ENCODE results near the gene IRF9. TPM values are rescaled to one million over a fixed set of nuclear protein-coding genes. Genes with fewer than 3 reads are reported as not detected.

Gene IRF9, protein sequence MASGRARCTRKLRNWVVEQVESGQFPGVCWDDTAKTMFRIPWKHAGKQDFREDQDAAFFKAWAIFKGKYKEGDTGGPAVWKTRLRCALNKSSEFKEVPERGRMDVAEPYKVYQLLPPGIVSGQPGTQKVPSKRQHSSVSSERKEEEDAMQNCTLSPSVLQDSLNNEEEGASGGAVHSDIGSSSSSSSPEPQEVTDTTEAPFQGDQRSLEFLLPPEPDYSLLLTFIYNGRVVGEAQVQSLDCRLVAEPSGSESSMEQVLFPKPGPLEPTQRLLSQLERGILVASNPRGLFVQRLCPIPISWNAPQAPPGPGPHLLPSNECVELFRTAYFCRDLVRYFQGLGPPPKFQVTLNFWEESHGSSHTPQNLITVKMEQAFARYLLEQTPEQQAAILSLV
- total RNA-seq (2012; rRNA removed), result 29.7 and 34.6 TPM in 2 replicates
- polyA plus RNA-seq (2012; rRNA removed), result 23.2 and 25.6 TPM in 2 replicates
- 12.2 and 15.5 TPM in 2 replicates for polyA plus RNA-seq (2012; cell fraction: cytosol; rRNA removed)
- 67.1 and 86.7 TPM in 2 replicates for polyA plus RNA-seq (2012; cell fraction: nucleus; rRNA removed; ENCODE audit: low replicate concordance)
- percentile 65 among the genes with signal in this experiment for Bru-seq, nascent RNA
- percentile 58 among the genes with signal in this experiment for BruChase-seq, experiment 1, labeled RNA remaining after a 6-hour chase
- percentile 50 among the genes with signal in this experiment for BruChase-seq, experiment 2, labeled RNA remaining after a 2-hour chase
- long read RNA-seq, transcript IRF9-202 (9 exons, 1,838 nt), result major isoform, 25 of 37 reads
- long read RNA-seq, partial matches to known transcripts, result 4 of 37 reads
- long read RNA-seq, other reads (novel, unspliced or antisense), result 4 of 37 reads

DNA sequence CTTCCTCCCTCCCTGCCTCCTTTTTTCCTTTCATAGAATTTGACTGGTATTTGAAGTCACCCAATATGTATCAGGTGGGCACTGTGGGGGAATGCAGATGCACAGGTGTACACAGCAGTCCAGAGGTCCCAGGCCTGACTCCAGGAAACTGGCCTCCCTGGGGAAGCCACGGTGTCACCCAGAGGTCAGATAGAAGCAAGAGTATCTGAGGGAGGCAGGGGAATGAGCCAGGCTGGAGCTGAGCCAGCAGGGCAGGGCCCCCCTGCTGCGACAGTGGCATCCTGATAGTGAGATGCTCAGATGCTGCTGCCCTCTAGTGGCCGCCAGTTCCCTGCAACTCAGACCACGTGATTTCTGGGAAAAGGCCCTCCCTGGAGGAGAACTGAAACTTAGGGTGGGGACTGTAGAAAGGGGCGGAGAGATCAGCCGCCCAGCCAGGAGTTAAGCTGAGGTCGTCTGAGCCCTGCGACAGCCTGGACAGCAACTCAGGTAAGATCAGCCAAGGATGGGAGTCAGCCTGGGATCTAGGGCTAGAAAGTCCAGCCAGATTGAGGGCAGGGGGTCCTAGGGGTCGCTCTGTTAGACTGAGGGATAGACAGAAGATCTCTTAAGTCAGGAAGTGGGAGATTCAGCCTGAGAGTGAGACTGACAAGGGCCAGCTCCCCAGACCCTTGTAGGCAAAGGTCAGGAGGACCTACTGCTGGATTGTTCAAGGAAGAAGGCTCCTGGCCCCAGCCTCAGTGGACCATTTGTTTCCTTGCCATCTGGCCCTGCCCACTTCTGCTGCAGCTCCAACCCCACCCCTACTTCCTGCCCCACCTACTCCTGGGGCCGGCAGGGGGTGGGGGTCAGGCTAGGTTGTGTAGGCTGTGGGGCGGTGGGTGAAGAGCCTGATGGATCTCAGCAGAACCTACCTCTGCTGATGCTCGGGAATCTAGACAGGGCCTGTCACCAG is at the start of gene IRF9:
TSS of gene IRF9 (plus strand) at position 416 of the 955 bp plus-strand sequence. CDS start 880 bp downstream, outside the sequence.
- ATAC-seq (ENCODE audit: low read depth) (peak; percentile 95), DNase-seq (peak; percentile 91)
- H3K23ac ChIP-seq (ENCODE audit: low read depth, low read length), result peak within 1 kb of the TSS; percentile 93
- H2BK5ac ChIP-seq (ENCODE audit: low read depth, low read length, poor library complexity, severe bottlenecking), result peak within 1 kb of the TSS; percentile 80
- peak within 1 kb of the TSS; percentile 99 for H2AK9ac ChIP-seq (replicated peaks; ENCODE audit: low read depth, low read length, poor library complexity)
- H3K9ac ChIP-seq (ENCODE audit: low read depth, low read length), result peak within 1 kb of the TSS; percentile 88
- peak within 1 kb of the TSS; percentile 67; the same call in 2 of the 3 replicates for H2BK15ac ChIP-seq (ENCODE audit: low read depth, low read length)
- peak within 1 kb of the TSS; percentile 95 for H3K4ac ChIP-seq (ENCODE audit: low read depth, low read length)
- H3K27ac ChIP-seq (ENCODE audit: insufficient read depth, low read length), result peak within 1 kb of the TSS; percentile 78
- H4K91ac ChIP-seq (ENCODE audit: insufficient read depth, low read depth, low read length), result peak within 1 kb of the TSS; percentile 88
- H3K9me3 ChIP-seq (ENCODE audit: control insufficient read depth, insufficient read depth, low read length), result no peaks in the 10 kb centered on the region
- dilution Hi-C loops (cut with HindIII; ENCODE audit: low sequenced_read_pairs, unreplicated experiment) (no loop called here), intact Hi-C loops (cut with micrococcal nuclease) (loop anchor here (1.0 kb wide), 2 partner anchors 47 to 103 kb away; partner anchors contain the start of genes DCAF11 and NRL), in situ Hi-C loops (cut with MboI; ENCODE audit: low sequenced_read_pairs) (no loop called here)
- 0 out of 2 replicates have a peak within 1 kb of the TSS, but pooled peaks have one; percentile 15 for H2BK20ac ChIP-seq (ENCODE audit: low read depth, low read length)
- peak within 1 kb of the TSS; percentile 57 for H3K4me3 ChIP-seq (ENCODE audit: insufficient read depth, low read depth, low read length)
- 0% methylated on average over 5 of the region's 12 CpGs; no CpG with 5 or more reads in 1 of the 2 experiments for WGBS, 2 experiments (ENCODE audit: extremely low coverage in 2 of 2, insufficient read length in 1 of 2)
- peak within 1 kb of the TSS; percentile 96 for H3K14ac ChIP-seq (replicated peaks; ENCODE audit: low read depth, low read length)
- ChIA-PET POLR2A (ENCODE audit: unreplicated experiment) (interaction anchor here (1.1 kb wide), 1 partner anchor 11 kb away, joined by 3 read pairs; no protein-coding TSS in a partner anchor), CTCF (interaction anchor here (0.6 to 1.6 kb wide), 10 partner anchors 10 to 53 kb away, joined by 3 to 14 read pairs (median 4); partner anchors contain the start of genes DCAF11, EMC9, NRL and PSME2)
- peak within 1 kb of the TSS; percentile 38 to 95 for H4K8ac ChIP-seq (ENCODE audit: low read depth in 2 of 2, low read length in 2 of 2)
- H3K56ac ChIP-seq (ENCODE audit: extremely low read depth, insufficient read depth, low read length), result peak within 1 kb of the TSS; percentile 90
- H2BK120ac ChIP-seq (ENCODE audit: low read depth, low read length), result peak within 1 kb of the TSS; percentile 72
- peak within 1 kb of the TSS; percentile 85 for H2AK5ac ChIP-seq (ENCODE audit: low read depth, low read length)
- BruUV-seq (replicated peaks), result no TSS peak
- peak within 1 kb of the TSS; percentile 89 for H2AFZ ChIP-seq (replicated peaks; ENCODE audit: low read length, poor library complexity)
- no peaks in the 10 kb centered on the region for H4K20me1 ChIP-seq (ENCODE audit: insufficient read depth, low read length)
- H3K4me1 ChIP-seq (ENCODE audit: control insufficient read depth, insufficient read depth, low read length), result peaks cover 7% of the 10 kb centered on the region
- H3K79me1 ChIP-seq (ENCODE audit: low read depth in 1 of 2, low read length in 2 of 2), result peaks cover 12 to 40% of the 10 kb centered on the region in 2 experiments
- peaks cover 67% of the 10 kb centered on the region for H3K36me3 ChIP-seq (ENCODE audit: control insufficient read depth, insufficient read depth, low read length)
- H3K27me3 ChIP-seq (ENCODE audit: control insufficient read depth, insufficient read depth, low read length), result no peaks in the 10 kb centered on the region
- H3K18ac ChIP-seq (ENCODE audit: low read depth, low read length), result peak within 1 kb of the TSS; percentile 78
- H3K4me2 ChIP-seq (ENCODE audit: low read depth, low read length), result peak within 1 kb of the TSS; percentile 81
- peaks cover 7% of the 10 kb centered on the region for H3K9me1 ChIP-seq (ENCODE audit: insufficient read depth, low read length)
- peak within 1 kb of the TSS; percentile 78 for H4K5ac ChIP-seq (ENCODE audit: low read depth, low read length)
- TF ChIP-seq, protein P1, sequence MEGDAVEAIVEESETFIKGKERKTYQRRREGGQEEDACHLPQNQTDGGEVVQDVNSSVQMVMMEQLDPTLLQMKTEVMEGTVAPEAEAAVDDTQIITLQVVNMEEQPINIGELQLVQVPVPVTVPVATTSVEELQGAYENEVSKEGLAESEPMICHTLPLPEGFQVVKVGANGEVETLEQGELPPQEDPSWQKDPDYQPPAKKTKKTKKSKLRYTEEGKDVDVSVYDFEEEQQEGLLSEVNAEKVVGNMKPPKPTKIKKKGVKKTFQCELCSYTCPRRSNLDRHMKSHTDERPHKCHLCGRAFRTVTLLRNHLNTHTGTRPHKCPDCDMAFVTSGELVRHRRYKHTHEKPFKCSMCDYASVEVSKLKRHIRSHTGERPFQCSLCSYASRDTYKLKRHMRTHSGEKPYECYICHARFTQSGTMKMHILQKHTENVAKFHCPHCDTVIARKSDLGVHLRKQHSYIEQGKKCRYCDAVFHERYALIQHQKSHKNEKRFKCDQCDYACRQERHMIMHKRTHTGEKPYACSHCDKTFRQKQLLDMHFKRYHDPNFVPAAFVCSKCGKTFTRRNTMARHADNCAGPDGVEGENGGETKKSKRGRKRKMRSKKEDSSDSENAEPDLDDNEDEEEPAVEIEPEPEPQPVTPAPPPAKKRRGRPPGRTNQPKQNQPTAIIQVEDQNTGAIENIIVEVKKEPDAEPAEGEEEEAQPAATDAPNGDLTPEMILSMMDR (conservative IDR thresholded peaks at IDR 0.05; ENCODE audit: low read depth, low read length), result peak; percentile 97
- TF ChIP-seq MXI1 (IDR thresholded peaks at IDR 0.05; ENCODE audit: borderline replicate concordance, low read depth, low read length) (peak; percentile 82; the same call in 1 of the 2 replicates), RAD21 (IDR thresholded peaks at IDR 0.05; ENCODE audit: low read length) (peak; percentile 72), MAFK (IDR thresholded peaks at IDR 0.05; ENCODE audit: low read depth, low read length) (no peak), MAZ (IDR thresholded peaks at IDR 0.05; ENCODE audit: borderline replicate concordance, low read depth, low read length) (peak; percentile 87), BHLHE40 (IDR thresholded peaks at IDR 0.05; ENCODE audit: low read depth, low read length) (no peak; the same call in 1 of the 2 replicates), CHD1 (IDR thresholded peaks at IDR 0.05; ENCODE audit: low read depth, low read length) (no peak), RCOR1 (IDR thresholded peaks at IDR 0.05; ENCODE audit: insufficient replicate concordance, low read length) (peak; percentile 71)
- TF ChIP-seq, protein P2, sequence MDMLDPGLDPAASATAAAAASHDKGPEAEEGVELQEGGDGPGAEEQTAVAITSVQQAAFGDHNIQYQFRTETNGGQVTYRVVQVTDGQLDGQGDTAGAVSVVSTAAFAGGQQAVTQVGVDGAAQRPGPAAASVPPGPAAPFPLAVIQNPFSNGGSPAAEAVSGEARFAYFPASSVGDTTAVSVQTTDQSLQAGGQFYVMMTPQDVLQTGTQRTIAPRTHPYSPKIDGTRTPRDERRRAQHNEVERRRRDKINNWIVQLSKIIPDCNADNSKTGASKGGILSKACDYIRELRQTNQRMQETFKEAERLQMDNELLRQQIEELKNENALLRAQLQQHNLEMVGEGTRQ (IDR thresholded peaks at IDR 0.05; ENCODE audit: low read depth, low read length), result peak; percentile 95

Data from IMR-90 (cell line).